Measurements from ENCODE around the gene DYTN. TPM values are rescaled to one million over a fixed set of nuclear protein-coding genes. Genes with fewer than 3 reads are reported as not detected.
A peak's percentile ranks its signal among the peaks of the same experiment; 100 is the strongest.

DYTN gene
- polyA plus RNA-seq, 1 of the 3 experiments (the other 2 are of a cell fraction), result not detected

- H3K4me2 ChIP-seq, result no peak overlapping the region
- no peaks in the 10 kb centered on the region for H3K79me2 ChIP-seq (ENCODE audit: insufficient read depth)
- 11% methylated on average over 3 of the region's 3 CpGs for WGBS (ENCODE audit: low lambda C conversion rate)
- POLR2A ChIA-PET, result no interaction called here
- H2AFZ ChIP-seq (ENCODE audit: low read depth), result no peak overlapping the region
- H3K9me2 ChIP-seq, result no peaks in the 10 kb centered on the region
- no peaks in the 10 kb centered on the region for H4K20me1 ChIP-seq (ENCODE audit: insufficient read depth)
- peaks cover 0 to 9% of the 10 kb centered on the region in 2 experiments; a peak in 1 of 4 replicates for H3K4me1 ChIP-seq (ENCODE audit: control insufficient read depth in 1 of 2, insufficient read depth in 2 of 2, low read depth in 1 of 2, low read length in 1 of 2)
- H3K4me3 ChIP-seq (ENCODE audit: low read depth in 2 of 2, low read length in 1 of 2), result no peak overlapping the region
- CTCF ChIA-PET, result interaction anchor here (1.0 to 1.6 kb wide), 3 partner anchors 15 to 49 kb away, joined by 3 read pairs; partner anchors contain the start of gene FASTKD2
- no peaks in the 10 kb centered on the region for H3K36me3 ChIP-seq (replicated peaks in 1 of 2; ENCODE audit: control insufficient read depth in 1 of 2, insufficient read depth in 2 of 2, low read length in 1 of 2)
- H3F3A ChIP-seq (replicated peaks; ENCODE audit: insufficient read depth), result no peaks in the 10 kb centered on the region
- no peaks in the 10 kb centered on the region for H3K27me3 ChIP-seq (ENCODE audit: insufficient read depth)
- DNase-seq, result peak; percentile 68
- peak overlapping the region in 1 of 2 experiments; percentile 43; a peak in 2 of 4 replicates for H3K27ac ChIP-seq (ENCODE audit: low read depth in 2 of 2, low read length in 1 of 2)
- no peaks in the 10 kb centered on the region for H3K9me3 ChIP-seq
- H3K9ac ChIP-seq, result no peak overlapping the region
- TF ChIP-seq YY1 (IDR thresholded peaks at IDR 0.05; ENCODE audit: low read depth) (no peak), POLR2AphosphoS5 (IDR thresholded peaks at IDR 0.05; ENCODE audit: low read depth, low read length) (no peak), NFIC (IDR thresholded peaks at IDR 0.05; ENCODE audit: borderline replicate concordance) (no peak), JUND (IDR thresholded peaks at IDR 0.05) (no peak), SIN3A (IDR thresholded peaks at IDR 0.05; ENCODE audit: borderline replicate concordance, low read depth, low read length) (no peak), RAD21 (IDR thresholded peaks at IDR 0.05; ENCODE audit: low read length) (no peak), ZBTB33 (IDR thresholded peaks at IDR 0.05; ENCODE audit: borderline replicate concordance, low read depth) (no peak), TEAD4 (IDR thresholded peaks at IDR 0.05; ENCODE audit: borderline replicate concordance, insufficient read depth) (no peak), TCF12 (IDR thresholded peaks at IDR 0.05) (0 out of 2 replicates have a peak, but pooled peaks have one; percentile 20), TAF1 (IDR thresholded peaks at IDR 0.05; ENCODE audit: borderline replicate concordance, low read depth, low read length) (no peak), CTCF (IDR thresholded peaks at IDR 0.05) (no peak), FOXM1 (IDR thresholded peaks at IDR 0.05; ENCODE audit: low read depth) (no peak), SMC3 (IDR thresholded peaks at IDR 0.05; ENCODE audit: low read depth, low read length) (no peak), GATA2 (CRISPR knock-in tag; IDR thresholded peaks at IDR 0.05) (peak; percentile 92), GABPA (IDR thresholded peaks at IDR 0.05; ENCODE audit: low read depth) (no peak), MEF2A (IDR thresholded peaks at IDR 0.05; ENCODE audit: borderline replicate concordance, low read depth) (no peak), RFX5 (IDR thresholded peaks at IDR 0.05; ENCODE audit: low read length) (no peak), CHD2 (IDR thresholded peaks at IDR 0.05; ENCODE audit: low read length, partially characterized antibody) (peak; percentile 76), ELF1 (IDR thresholded peaks at IDR 0.05) (no peak), MAX (IDR thresholded peaks at IDR 0.05; ENCODE audit: low read depth) (no peak), RXRA (IDR thresholded peaks at IDR 0.05; ENCODE audit: borderline replicate concordance, low read depth) (no peak), FOSL2 (IDR thresholded peaks at IDR 0.05; ENCODE audit: borderline replicate concordance, low read depth) (no peak), PBX3 (IDR thresholded peaks at IDR 0.05) (no peak), IRF3 (IDR thresholded peaks at IDR 0.05; ENCODE audit: low read depth, low read length) (no peak), FOXJ3 (CRISPR knock-in tag; IDR thresholded peaks at IDR 0.05) (peak; percentile 75), EZH2phosphoT487 (IDR thresholded peaks at IDR 0.05; ENCODE audit: borderline replicate concordance, low read depth) (no peak), USF2 (IDR thresholded peaks at IDR 0.05; ENCODE audit: borderline replicate concordance, low read depth, low read length) (no peak), NRF1 (IDR thresholded peaks at IDR 0.05; ENCODE audit: low read depth, low read length) (no peak), EP300 (IDR thresholded peaks at IDR 0.05; ENCODE audit: borderline replicate concordance in 1 of 2, low read depth in 1 of 2, low read length in 1 of 2) (peak in 1 of 2 experiments; percentile 83; a peak in 2 of 4 replicates), RCOR1 (IDR thresholded peaks at IDR 0.05; ENCODE audit: low read length) (peak; percentile 68)
Observed at GRCh38 chr2:206716623-206717022, 1.6 kb downstream of the DYTN start.
